H1 (cell line): ENCODE measurements around the gene LEMD1. TPM values are rescaled to one million over a fixed set of nuclear protein-coding genes. Genes with fewer than 3 reads are reported as not detected.

Experiments
- SP4 ChIP-seq: IDR thresholded peaks from 2 replicates; pipeline ENCODE4 v1.6.1; 2012; ENCODE audit warnings: low read length, inconsistent platforms
- polyA plus RNA-seq, 7 experiments: library from polyadenylated mRNA; depleted of rRNA in 3 of 7; stranded (reverse) in 5 of 7; unstranded in 2 of 7; fragments of >200 nt in 5 of 7; fragments of 200-250 nt in 2 of 7; gene quantifications; 1 replicate in 5 of 7; 2 replicates in 1 of 7; 4 replicates in 1 of 7; pipeline versions ENCODE4 v1.2.1 to v1.2.3, GENCODE V29; 2011 to 2013; ENCODE audit warnings: missing spikeins in 2 of 7, mixed read lengths in 2 of 7
- total RNA-seq: library from RNA; stranded (reverse); fragmentation: NEBNext Ultra II Directional; extraction: Animal tissue kit (Norgen Biotek cat#: 25700); gene quantifications from 2 replicates; pipeline ENCODE4 v1.2.1, GENCODE V29; 2021

LEMD1 gene
- total and polyA plus RNA-seq, 2 of the 8 experiments (the other 6 are each of a cell fraction or from before 2014, with no cell fraction given) = 10.0 to 10.5 TPM

DNA sequence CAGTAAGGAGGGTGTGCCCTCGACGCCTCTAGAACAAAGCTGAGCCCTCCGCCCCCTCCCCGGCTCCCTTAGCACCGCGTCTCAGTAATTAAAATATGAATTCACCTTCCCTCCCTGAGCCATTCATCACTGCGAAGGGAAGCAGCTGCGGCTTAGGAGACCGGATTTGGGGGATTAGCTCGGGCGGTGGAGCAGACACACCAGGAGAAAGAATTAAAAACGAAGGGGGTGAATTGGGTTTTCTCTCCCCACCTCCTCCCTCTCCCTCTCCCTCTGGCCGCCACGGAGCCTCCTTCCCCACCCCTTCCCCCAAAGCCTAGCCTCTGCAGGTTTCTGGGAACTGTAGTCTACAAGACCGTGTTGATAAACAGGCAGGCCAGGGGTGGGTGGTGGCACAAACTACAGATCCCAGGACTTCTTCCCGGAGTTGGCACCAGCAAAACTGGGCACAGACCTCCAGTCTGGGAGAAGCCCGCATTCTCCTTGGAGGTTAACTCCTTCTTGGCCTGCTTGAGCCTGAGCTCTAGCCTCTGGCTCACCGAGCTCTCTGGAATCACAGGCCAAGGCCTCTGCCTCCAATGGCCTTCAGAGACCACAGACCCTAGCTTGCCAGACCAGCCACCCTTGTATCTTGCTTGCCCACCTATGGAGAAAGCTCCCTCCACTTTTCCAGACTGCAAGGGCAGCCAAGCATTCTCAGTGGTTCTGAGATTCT, 23.2 kb upstream of the LEMD1 start (continued):
- TF ChIP-seq SP4 = no peak; the same call in 1 of the 2 replicates
